Brain microvascular endothelial cell (primary cell): ENCODE results near the gene BEAN1.
"Not testable (repeated sequence)": the region's sequence is repeated elsewhere in the genome, so short reads cannot be mapped to it uniquely, and the experiment has no call there.

ENCODE experiments used
- DNase-seq: peaks from one replicate; pipeline ENCODE4 v3.0.0-alpha.2; 2020
- H3K27ac ChIP-seq: fragments of 250-450 bp; sonication (Bioruptor Pico); 2 replicates; pipeline ENCODE4 v1.5.1; 2020; ENCODE audit warnings: mild to moderate bottlenecking, moderate library complexity
- H3K27me3 ChIP-seq: fragments of 250-450 bp; sonication (Bioruptor Pico); replicated peaks from 2 replicates; pipeline ENCODE4 v1.5.1; 2020; ENCODE audit warnings: mild to moderate bottlenecking
- H3K36me3 ChIP-seq: fragments of 250-450 bp; sonication (Bioruptor Pico); replicated peaks from 2 replicates; pipeline ENCODE4 v1.5.1; 2020; ENCODE audit warnings: mild to moderate bottlenecking
- H3K4me3 ChIP-seq: 2 replicates; pipeline ENCODE4 v1.5.1; 2011; ENCODE audit warnings: low read depth, mild to moderate bottlenecking, control low read depth, low read length, moderate library complexity
- in situ Hi-C: cut with HindIII; loops from 2 replicates; pipeline ENCODE4 v1.10.0; 2017; ENCODE audit warnings: low sequenced_read_pairs, low pct_ligation_motif_present
- TF ChIP-seq, protein P1 (sequence below): IDR thresholded peaks from 2 replicates; pipeline ENCODE4 v1.5.1; 2011; ENCODE audit warnings: low read depth, mild to moderate bottlenecking, moderate library complexity, low read length, control low read depth, inconsistent platforms; ENCODE audit errors: missing control alignments

Gene BEAN1

DNA sequence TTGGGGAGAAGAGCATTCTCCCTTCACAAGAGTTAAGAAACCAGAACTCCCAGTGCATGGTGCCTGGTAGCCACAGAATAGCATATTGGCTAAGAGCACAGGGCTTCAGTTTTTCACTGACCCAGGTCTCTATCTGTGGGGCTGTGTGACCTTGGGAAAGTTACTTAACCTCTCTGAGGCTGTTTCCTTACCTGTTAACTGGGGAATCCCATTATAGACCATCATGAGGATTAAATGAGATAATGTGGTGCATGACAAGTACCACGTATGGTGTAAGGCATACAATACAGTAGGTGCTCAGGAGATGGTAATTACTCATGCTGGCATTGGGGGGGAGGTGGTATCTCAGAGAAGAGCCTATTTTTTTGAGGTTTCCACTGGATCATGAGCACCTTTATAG, 33.6 kb downstream of the BEAN1 start:
- Histone ChIP-seq H3K27ac (no peak overlapping the region), H3K4me3 (no peak overlapping the region), H3K36me3 (no peaks in the 10 kb centered on the region), H3K27me3 (peaks cover 20% of the 10 kb centered on the region)
- in situ Hi-C loops, result no loop called here
- TF ChIP-seq, protein P1, sequence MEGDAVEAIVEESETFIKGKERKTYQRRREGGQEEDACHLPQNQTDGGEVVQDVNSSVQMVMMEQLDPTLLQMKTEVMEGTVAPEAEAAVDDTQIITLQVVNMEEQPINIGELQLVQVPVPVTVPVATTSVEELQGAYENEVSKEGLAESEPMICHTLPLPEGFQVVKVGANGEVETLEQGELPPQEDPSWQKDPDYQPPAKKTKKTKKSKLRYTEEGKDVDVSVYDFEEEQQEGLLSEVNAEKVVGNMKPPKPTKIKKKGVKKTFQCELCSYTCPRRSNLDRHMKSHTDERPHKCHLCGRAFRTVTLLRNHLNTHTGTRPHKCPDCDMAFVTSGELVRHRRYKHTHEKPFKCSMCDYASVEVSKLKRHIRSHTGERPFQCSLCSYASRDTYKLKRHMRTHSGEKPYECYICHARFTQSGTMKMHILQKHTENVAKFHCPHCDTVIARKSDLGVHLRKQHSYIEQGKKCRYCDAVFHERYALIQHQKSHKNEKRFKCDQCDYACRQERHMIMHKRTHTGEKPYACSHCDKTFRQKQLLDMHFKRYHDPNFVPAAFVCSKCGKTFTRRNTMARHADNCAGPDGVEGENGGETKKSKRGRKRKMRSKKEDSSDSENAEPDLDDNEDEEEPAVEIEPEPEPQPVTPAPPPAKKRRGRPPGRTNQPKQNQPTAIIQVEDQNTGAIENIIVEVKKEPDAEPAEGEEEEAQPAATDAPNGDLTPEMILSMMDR, result no peak
- no peak for DNase-seq

DNA sequence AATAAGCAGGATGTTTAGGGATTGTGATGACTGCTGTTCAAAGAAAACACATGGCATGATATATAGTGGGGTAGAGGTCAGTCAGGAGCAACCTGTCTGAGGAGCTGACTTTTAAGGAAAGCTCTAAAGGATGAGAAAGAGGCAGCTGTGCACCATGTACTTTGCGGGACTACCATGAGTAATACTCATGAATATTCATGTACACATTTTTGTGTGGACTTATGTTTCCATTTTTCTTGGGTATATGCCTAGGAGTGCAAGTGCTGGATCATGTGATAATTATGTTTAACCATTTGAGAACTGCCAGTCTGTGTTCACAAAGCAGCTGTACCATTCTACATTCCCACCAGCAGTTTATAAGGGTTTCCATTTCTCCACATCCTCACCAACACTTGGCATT, 35.8 kb downstream of the BEAN1 start:
- no peak for DNase-seq
- no peaks in the 10 kb centered on the region for H3K36me3 ChIP-seq
- no peak overlapping the region for H3K4me3 ChIP-seq
- in situ Hi-C loops, result no loop called here
- no peak overlapping the region for H3K27ac ChIP-seq
- peaks cover 20% of the 10 kb centered on the region for H3K27me3 ChIP-seq
- TF ChIP-seq, protein P1, result no peak

DNA sequence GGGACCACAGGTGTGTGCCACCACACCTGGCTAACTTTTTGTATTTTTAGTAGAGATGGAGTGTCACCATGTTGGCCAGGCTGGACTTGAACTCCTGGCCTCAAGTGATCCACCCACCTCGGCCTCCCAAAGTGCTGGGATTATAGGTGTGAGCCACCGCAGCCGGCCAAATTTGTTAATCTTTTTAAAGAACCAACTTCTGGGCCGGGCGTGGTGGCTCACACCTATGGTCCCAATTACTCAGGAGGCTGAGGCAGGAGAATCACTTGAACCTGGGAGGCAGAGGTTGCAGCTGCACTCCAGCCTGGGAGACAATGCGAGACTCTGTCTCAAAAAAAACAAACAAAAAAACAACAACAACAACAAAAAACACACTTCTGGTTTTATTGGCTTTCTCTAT, 38.9 kb downstream of the BEAN1 start:
- in situ Hi-C loops, H3K27ac ChIP-seq, H3K4me3 ChIP-seq, H3K27me3 ChIP-seq, H3K36me3 ChIP-seq, DNase-seq: not testable (repeated sequence)

DNA sequence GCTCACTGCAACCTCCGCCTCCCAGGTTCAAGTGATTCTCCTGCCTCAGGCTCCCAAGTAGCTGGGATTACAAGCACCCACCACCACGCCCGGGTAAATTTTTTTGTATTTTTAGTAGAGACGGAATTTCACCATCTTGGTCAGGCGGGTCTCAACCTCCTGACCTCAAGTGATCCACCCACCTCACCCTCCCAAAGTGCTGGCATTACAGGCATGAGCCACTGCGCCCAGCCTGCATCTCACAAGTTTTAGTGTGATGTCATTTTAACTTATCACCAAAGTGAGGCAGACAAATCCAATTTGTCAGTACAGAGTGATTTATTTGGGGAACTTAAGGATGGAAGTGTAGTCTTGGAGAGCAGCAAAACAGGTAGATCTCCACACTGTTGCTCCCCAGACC, 39.5 kb downstream of the BEAN1 start:
- H3K4me3 ChIP-seq, in situ Hi-C loops, H3K36me3 ChIP-seq, H3K27ac ChIP-seq, DNase-seq, H3K27me3 ChIP-seq: not testable (repeated sequence)

DNA sequence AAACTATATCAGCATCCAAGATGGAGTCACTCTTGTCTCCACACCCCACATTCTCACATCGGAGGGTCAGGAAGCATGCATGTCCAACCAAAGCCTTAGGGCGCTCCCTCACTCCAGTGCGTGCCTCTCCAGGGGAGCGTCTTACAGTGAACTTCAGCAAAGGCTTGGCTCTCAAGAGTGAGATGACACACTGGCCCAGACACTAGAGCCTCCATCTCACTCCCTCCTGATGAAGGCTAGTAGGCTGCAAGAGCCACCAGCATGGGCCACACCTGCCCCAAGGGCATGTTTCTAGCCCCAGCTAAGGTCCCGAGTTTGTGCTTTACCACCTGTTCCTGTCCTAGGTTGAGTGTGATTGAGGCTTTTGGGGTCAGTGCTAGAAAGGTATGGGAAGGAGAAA, 40.5 kb downstream of the BEAN1 start:
- H3K27me3 ChIP-seq, result no peaks in the 10 kb centered on the region
- DNase-seq, result no peak
- H3K27ac ChIP-seq, result no peak overlapping the region
- TF ChIP-seq, protein P1, result no peak
- in situ Hi-C loops, result no loop called here
- H3K4me3 ChIP-seq, result no peak overlapping the region
- H3K36me3 ChIP-seq, result no peaks in the 10 kb centered on the region

DNA sequence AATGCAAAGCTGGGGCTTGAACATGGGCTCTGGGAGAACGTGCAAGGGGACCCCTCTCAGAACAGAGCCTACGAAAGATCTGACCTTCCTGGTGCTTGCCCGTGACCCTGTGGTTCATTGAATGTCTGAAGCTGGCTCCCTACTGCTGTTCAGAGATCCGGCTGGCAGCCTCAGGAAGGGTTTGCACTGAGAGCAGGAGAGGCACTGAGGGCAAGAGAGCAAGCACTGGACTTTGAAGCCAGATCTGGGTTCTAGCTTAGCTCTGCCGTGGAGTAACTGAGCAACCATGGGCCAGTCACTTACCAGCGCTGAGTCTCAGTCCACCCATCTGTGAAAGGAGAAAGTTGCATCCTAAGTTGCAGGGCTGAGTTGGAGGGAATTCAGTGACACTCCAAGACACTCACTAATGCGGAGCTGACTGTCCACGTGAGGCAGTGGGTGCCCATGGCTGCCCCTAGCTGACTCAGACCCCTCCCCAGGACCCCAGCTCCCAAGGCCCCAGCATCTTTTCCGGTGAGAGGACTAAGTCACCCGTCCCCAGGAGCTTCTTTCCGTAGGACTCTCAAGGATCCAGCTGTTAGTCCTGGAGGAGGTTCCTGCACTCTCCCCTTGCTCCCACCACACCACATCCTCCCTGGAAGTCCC, 41.3 kb downstream of the BEAN1 start:
- in situ Hi-C loops, result no loop called here

More for the DNA sequence above, 41.3 kb downstream of the BEAN1 start:
- Histone ChIP-seq H3K36me3 (no peaks in the 10 kb centered on the region), H3K27me3 (no peaks in the 10 kb centered on the region), H3K27ac (no peak overlapping the region), H3K4me3 (no peak overlapping the region)
- TF ChIP-seq, protein P1, result no peak
- no peak for DNase-seq
